ENCODE measurements around the gene SCOC.

SCOC gene

GRCh38 chr4:140373328-140374129 is at the start of gene SCOC:
Gene SCOC, plus strand, starts transcription at chr4:140373646. Its CDS starts 5,525 bp downstream, at chr4:140379171.
- peak; percentile 85 to 96 (median 93) for DNase-seq (ENCODE audit: low read depth in 4 of 4, low spot score in 1 of 4)

- DNase-seq (ENCODE audit: low read depth in 4 of 4, low spot score in 1 of 4) = no peak
Measured at GRCh38 chr4:140326395-140326993, 47.0 kb upstream of the SCOC start.

- no peak for DNase-seq (ENCODE audit: low read depth in 4 of 4, low spot score in 1 of 4)
Measured at GRCh38 chr4:140330311-140330900, 43.0 kb upstream of the SCOC start.

- DNase-seq (ENCODE audit: low read depth in 4 of 4, low spot score in 1 of 4) = no peak
Measured at GRCh38 chr4:140331245-140331644, 42.2 kb upstream of the SCOC start.

- DNase-seq (ENCODE audit: low read depth in 4 of 4, low spot score in 1 of 4) = no peak
Measured at GRCh38 chr4:140331876-140332275, 41.6 kb upstream of the SCOC start.

GRCh38 chr4:140332734-140333133 is 40.7 kb upstream of the SCOC start:
- DNase-seq (ENCODE audit: low read depth in 4 of 4, low spot score in 1 of 4) = no peak

- DNase-seq (ENCODE audit: low read depth in 4 of 4, low spot score in 1 of 4) = no peak
Measured at GRCh38 chr4:140333523-140333922, 39.9 kb upstream of the SCOC start.

- no peak for DNase-seq (ENCODE audit: low read depth in 4 of 4, low spot score in 1 of 4)
Measured at GRCh38 chr4:140335076-140335475, 38.4 kb upstream of the SCOC start.

GRCh38 chr4:140336730-140337129 is 36.7 kb upstream of the SCOC start:
- no peak for DNase-seq (ENCODE audit: low read depth in 4 of 4, low spot score in 1 of 4)

GRCh38 chr4:140342620-140343019 is 30.8 kb upstream of the SCOC start:
- DNase-seq (ENCODE audit: low read depth in 4 of 4, low spot score in 1 of 4) = no peak

GRCh38 chr4:140343303-140343702 is 30.1 kb upstream of the SCOC start:
- no peak for DNase-seq (ENCODE audit: low read depth in 4 of 4, low spot score in 1 of 4)

- no peak for DNase-seq (ENCODE audit: low read depth in 4 of 4, low spot score in 1 of 4)
Measured at GRCh38 chr4:140344101-140344500, 29.3 kb upstream of the SCOC start.

GRCh38 chr4:140344621-140345020 is 28.8 kb upstream of the SCOC start:
- DNase-seq (ENCODE audit: low read depth in 4 of 4, low spot score in 1 of 4) = no peak

- no peak for DNase-seq (ENCODE audit: low read depth in 4 of 4, low spot score in 1 of 4)
Measured at GRCh38 chr4:140346136-140346535, 27.3 kb upstream of the SCOC start.

- DNase-seq (ENCODE audit: low read depth in 4 of 4, low spot score in 1 of 4) = no peak
Measured at GRCh38 chr4:140349816-140350215, 23.6 kb upstream of the SCOC start.

GRCh38 chr4:140351093-140352075 is 22.1 kb upstream of the SCOC start:
- no peak for DNase-seq (ENCODE audit: low read depth in 4 of 4, low spot score in 1 of 4)

GRCh38 chr4:140353786-140354185 is 19.7 kb upstream of the SCOC start:
- DNase-seq (ENCODE audit: low read depth in 4 of 4, low spot score in 1 of 4) = no peak

- no peak for DNase-seq (ENCODE audit: low read depth in 4 of 4, low spot score in 1 of 4)
Measured at GRCh38 chr4:140355288-140355687, 18.2 kb upstream of the SCOC start.

GRCh38 chr4:140357868-140358267 is 15.6 kb upstream of the SCOC start:
- DNase-seq (ENCODE audit: low read depth in 4 of 4, low spot score in 1 of 4) = no peak

GRCh38 chr4:140358281-140358680 is 15.2 kb upstream of the SCOC start:
- no peak for DNase-seq (ENCODE audit: low read depth in 4 of 4, low spot score in 1 of 4)
